KMS-11 (cell line): ENCODE results near the gene ZNF821.

Source experiments
- H2AFZ ChIP-seq: fragments of 200-600 bp; sonication (generic); 2 replicates; pipeline ENCODE4 v1.6.1; 2016; ENCODE audit warnings: antibody characterized with exemption, mixed run types, low read depth
- H3K27ac ChIP-seq: fragments of 200-600 bp; sonication (generic); 2 replicates; pipeline ENCODE4 v1.6.1; 2016; ENCODE audit warnings: mild to moderate bottlenecking, mixed run types
- H3K27me3 ChIP-seq: fragments of 200-600 bp; sonication (generic); 2 replicates; pipeline ENCODE4 v1.6.1; 2017; ENCODE audit warnings: mild to moderate bottlenecking, low read depth, mixed run types, moderate library complexity; ENCODE audit not compliant: insufficient read depth
- H3K36me3 ChIP-seq: fragments of 200-600 bp; sonication (generic); 2 replicates; pipeline ENCODE4 v1.6.1; 2017; ENCODE audit warnings: mild to moderate bottlenecking, mixed run types; ENCODE audit not compliant: insufficient read depth
- H3K4me1 ChIP-seq: fragments of 200-600 bp; sonication (generic); 2 replicates; pipeline ENCODE4 v1.6.1; 2016; ENCODE audit warnings: mild to moderate bottlenecking, low read depth, mixed run types; ENCODE audit not compliant: poor library complexity, severe bottlenecking
- H3K4me2 ChIP-seq: fragments of 200-600 bp; sonication (generic); 2 replicates; pipeline ENCODE4 v1.7.0; 2016; ENCODE audit warnings: mild to moderate bottlenecking, mixed run types
- H3K4me3 ChIP-seq: fragments of 200-600 bp; sonication (generic); IDR thresholded peaks from 2 replicates; pipeline ENCODE4 v1.6.1; 2017; ENCODE audit warnings: low read depth, low read length, mixed read lengths; ENCODE audit not compliant: insufficient read depth
- H3K79me2 ChIP-seq: fragments of 200-600 bp; sonication (generic); 2 replicates; pipeline ENCODE4 v1.6.1; 2016; ENCODE audit warnings: low read depth, mixed run types; ENCODE audit not compliant: insufficient read depth
- H3K9ac ChIP-seq: fragments of 200-600 bp; sonication (generic); 2 replicates; pipeline ENCODE4 v1.6.1; 2016; ENCODE audit warnings: mild to moderate bottlenecking, mixed run types
- H4K20me1 ChIP-seq: fragments of 200-600 bp; sonication (generic); 2 replicates; pipeline ENCODE4 v1.6.1; 2016; ENCODE audit warnings: mild to moderate bottlenecking, mixed run types; ENCODE audit not compliant: insufficient read depth
- TF ChIP-seq, protein P1 (sequence below): fragments of 200-600 bp; sonication (generic); conservative IDR thresholded peaks from 2 replicates; pipeline ENCODE4 v1.6.1; 2017; ENCODE audit warnings: low read depth, mild to moderate bottlenecking, antibody characterized with exemption, low read length, moderate library complexity, mixed read lengths

The ZNF821 gene

DNA sequence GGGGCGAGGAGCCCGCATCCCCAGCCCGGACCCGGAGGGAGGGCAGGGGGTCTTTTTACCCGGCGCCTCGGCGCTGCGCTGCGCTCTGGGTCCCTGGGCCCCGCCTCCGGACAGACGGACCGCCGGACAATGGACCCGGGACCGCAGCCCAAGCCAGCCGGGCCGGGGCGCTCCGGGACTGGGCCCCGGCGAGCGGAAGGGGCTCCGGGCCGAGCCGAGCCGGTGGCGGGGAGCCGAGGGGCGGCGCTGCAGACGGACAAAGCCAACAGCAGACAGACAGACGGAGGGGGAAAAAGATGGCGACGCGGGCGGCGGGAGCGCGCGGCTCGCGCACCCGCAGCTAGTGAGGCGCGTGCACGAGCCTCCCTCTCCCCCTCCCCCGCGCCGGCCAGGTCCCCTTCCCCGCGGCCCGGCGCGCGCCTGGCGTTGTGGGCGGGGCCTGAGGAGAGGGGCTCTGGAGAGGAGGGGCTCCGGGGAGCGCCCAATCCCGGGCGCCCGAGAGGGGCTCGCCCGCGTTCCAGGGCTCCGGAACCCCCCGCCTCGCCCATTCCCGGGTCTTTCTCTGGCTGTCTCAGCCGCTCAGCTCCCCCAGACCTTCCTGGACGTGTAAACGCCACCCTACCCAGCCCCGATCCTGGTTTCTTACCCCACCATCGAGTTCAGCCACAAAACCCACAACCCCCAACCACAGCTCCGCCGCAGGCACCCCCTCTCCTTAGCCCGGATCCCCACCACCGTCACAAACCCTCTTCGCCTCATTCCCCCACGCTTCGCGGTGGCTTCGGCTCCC is at the start of gene ZNF821:
TSS of gene ZNF821 (minus strand) at position 334 of the 790 bp plus-strand sequence. CDS start 4,236 bp downstream, outside the sequence.
- Histone ChIP-seq H3K27ac (peak within 1 kb of the TSS; percentile 50), H3K4me3 (no peak within 1 kb of the TSS), H3K9ac (peak within 1 kb of the TSS; percentile 67), H3K27me3 (no peaks in the 10 kb centered on the region), H2AFZ (peak within 1 kb of the TSS; percentile 97), H3K79me2 (no peaks in the 10 kb centered on the region), H3K4me1 (peaks cover 30% of the 10 kb centered on the region), H4K20me1 (no peaks in the 10 kb centered on the region), H3K4me2 (peak within 1 kb of the TSS; percentile 75), H3K36me3 (no peaks in the 10 kb centered on the region)
- TF ChIP-seq, protein P1, sequence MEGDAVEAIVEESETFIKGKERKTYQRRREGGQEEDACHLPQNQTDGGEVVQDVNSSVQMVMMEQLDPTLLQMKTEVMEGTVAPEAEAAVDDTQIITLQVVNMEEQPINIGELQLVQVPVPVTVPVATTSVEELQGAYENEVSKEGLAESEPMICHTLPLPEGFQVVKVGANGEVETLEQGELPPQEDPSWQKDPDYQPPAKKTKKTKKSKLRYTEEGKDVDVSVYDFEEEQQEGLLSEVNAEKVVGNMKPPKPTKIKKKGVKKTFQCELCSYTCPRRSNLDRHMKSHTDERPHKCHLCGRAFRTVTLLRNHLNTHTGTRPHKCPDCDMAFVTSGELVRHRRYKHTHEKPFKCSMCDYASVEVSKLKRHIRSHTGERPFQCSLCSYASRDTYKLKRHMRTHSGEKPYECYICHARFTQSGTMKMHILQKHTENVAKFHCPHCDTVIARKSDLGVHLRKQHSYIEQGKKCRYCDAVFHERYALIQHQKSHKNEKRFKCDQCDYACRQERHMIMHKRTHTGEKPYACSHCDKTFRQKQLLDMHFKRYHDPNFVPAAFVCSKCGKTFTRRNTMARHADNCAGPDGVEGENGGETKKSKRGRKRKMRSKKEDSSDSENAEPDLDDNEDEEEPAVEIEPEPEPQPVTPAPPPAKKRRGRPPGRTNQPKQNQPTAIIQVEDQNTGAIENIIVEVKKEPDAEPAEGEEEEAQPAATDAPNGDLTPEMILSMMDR = peak; percentile 47

GRCh38 chr16:71933017-71933416 is 49.0 kb upstream of the ZNF821 start:
- no peaks in the 10 kb centered on the region for H4K20me1 ChIP-seq
- H3K27me3 ChIP-seq = no peaks in the 10 kb centered on the region
- no peaks in the 10 kb centered on the region for H3K36me3 ChIP-seq
- TF ChIP-seq, protein P1 = no peak
- no peak overlapping the region for H3K9ac ChIP-seq
- no peak overlapping the region for H2AFZ ChIP-seq
- no peak overlapping the region for H3K4me2 ChIP-seq
- H3K4me1 ChIP-seq = peaks cover 4% of the 10 kb centered on the region
- H3K27ac ChIP-seq = no peak overlapping the region
- no peak overlapping the region for H3K4me3 ChIP-seq
- 0 out of 2 replicates have a peak, but pooled peaks cover 4% of the 10 kb centered on the region for H3K79me2 ChIP-seq

GRCh38 chr16:71931599-71931998 is 47.6 kb upstream of the ZNF821 start:
- peaks cover 18% of the 10 kb centered on the region for H3K4me1 ChIP-seq

GRCh38 chr16:71931001-71931400 is 47.0 kb upstream of the ZNF821 start:
- Histone ChIP-seq H3K4me2 (no peak overlapping the region), H3K9ac (no peak overlapping the region), H3K27me3 (no peaks in the 10 kb centered on the region), H3K79me2 (0 out of 2 replicates have a peak, but pooled peaks cover 4% of the 10 kb centered on the region), H3K36me3 (no peaks in the 10 kb centered on the region), H2AFZ (no peak overlapping the region), H3K4me3 (no peak overlapping the region), H3K27ac (no peak overlapping the region), H3K4me1 (peaks cover 22% of the 10 kb centered on the region), H4K20me1 (no peaks in the 10 kb centered on the region)
- TF ChIP-seq, protein P1 = no peak

More at GRCh38 chr16:71931599-71931998, 47.6 kb upstream of the ZNF821 start:
- H3K27me3 ChIP-seq = no peaks in the 10 kb centered on the region
- no peaks in the 10 kb centered on the region for H3K36me3 ChIP-seq
- H3K4me3 ChIP-seq = no peak overlapping the region
- 0 out of 2 replicates have a peak, but pooled peaks cover 4% of the 10 kb centered on the region for H3K79me2 ChIP-seq
- H3K27ac ChIP-seq = no peak overlapping the region
- H3K4me2 ChIP-seq = no peak overlapping the region
- H2AFZ ChIP-seq = no peak overlapping the region
- TF ChIP-seq, protein P1 = no peak
- no peak overlapping the region for H3K9ac ChIP-seq
- no peaks in the 10 kb centered on the region for H4K20me1 ChIP-seq
